ENCODE measurements around the gene LIN52. TPM values are rescaled to one million over a fixed set of nuclear protein-coding genes. Genes with fewer than 3 reads are reported as not detected.

LIN52 gene
- total and polyA plus RNA-seq, 4 donors: 7.1 to 13.7 (median 8.2) TPM

GRCh38 chr14:74042296-74042695 is 42.5 kb upstream of the LIN52 start:
- H3K4me3 ChIP-seq: no peak overlapping the region
- H3K36me3 ChIP-seq (ENCODE audit: control insufficient read depth in 4 of 4, insufficient read depth in 4 of 4, low read length in 4 of 4): peaks cover 0 to 4% (median 0%) of the 10 kb centered on the region in 4 donors
- H3K9ac ChIP-seq (ENCODE audit: insufficient read depth in 1 of 2, low read length in 2 of 2): no peak overlapping the region
- WGBS, 2 donors: 77 to 86% methylated on average over 2 of the region's 2 CpGs
- H3K27ac ChIP-seq (ENCODE audit: low read depth in 1 of 2, low read length in 1 of 2): no peak overlapping the region
- DNase-seq (no peak), ATAC-seq (ENCODE audit: insufficient read depth, low FRiP score) (no peak)
- H3K4me1 ChIP-seq (ENCODE audit: control insufficient read depth in 5 of 5, insufficient read depth in 5 of 5, low read length in 5 of 5): no peaks in the 10 kb centered on the region
- H3K27me3 ChIP-seq (ENCODE audit: control insufficient read depth in 3 of 3, insufficient read depth in 3 of 3, low read length in 2 of 3): no peaks in the 10 kb centered on the region
- no peak for TF ChIP-seq CTCF (IDR thresholded peaks at IDR 0.05; ENCODE audit: control extremely low read depth, extremely low read depth)
- H3K9me3 ChIP-seq (ENCODE audit: control insufficient read depth in 4 of 4, insufficient read depth in 3 of 4, low read length in 3 of 4): no peaks in the 10 kb centered on the region

GRCh38 chr14:74045522-74045921 is 39.2 kb upstream of the LIN52 start:
- no peaks in the 10 kb centered on the region for H3K4me1 ChIP-seq (ENCODE audit: control insufficient read depth in 5 of 5, insufficient read depth in 5 of 5, low read length in 5 of 5)
- DNase-seq: no peak
- H3K27ac ChIP-seq (ENCODE audit: low read depth in 1 of 2, low read length in 1 of 2): no peak overlapping the region
- TF ChIP-seq CTCF (IDR thresholded peaks at IDR 0.05; ENCODE audit: control extremely low read depth, extremely low read depth): no peak
- no peaks in the 10 kb centered on the region for H3K27me3 ChIP-seq (ENCODE audit: control insufficient read depth in 3 of 3, insufficient read depth in 3 of 3, low read length in 2 of 3)
- no peak for ATAC-seq (ENCODE audit: insufficient read depth, low FRiP score)
- no peak overlapping the region for H3K4me3 ChIP-seq
- H3K9me3 ChIP-seq (ENCODE audit: control insufficient read depth in 4 of 4, insufficient read depth in 3 of 4, low read length in 3 of 4): no peaks in the 10 kb centered on the region
- 98 to 99% methylated on average over 4 of the region's 4 CpGs for WGBS, 2 donors
- no peak overlapping the region for H3K9ac ChIP-seq (ENCODE audit: insufficient read depth in 1 of 2, low read length in 2 of 2)
- peaks cover 0 to 7% (median 2%) of the 10 kb centered on the region in 4 donors for H3K36me3 ChIP-seq (ENCODE audit: control insufficient read depth in 4 of 4, insufficient read depth in 4 of 4, low read length in 4 of 4)

DNA sequence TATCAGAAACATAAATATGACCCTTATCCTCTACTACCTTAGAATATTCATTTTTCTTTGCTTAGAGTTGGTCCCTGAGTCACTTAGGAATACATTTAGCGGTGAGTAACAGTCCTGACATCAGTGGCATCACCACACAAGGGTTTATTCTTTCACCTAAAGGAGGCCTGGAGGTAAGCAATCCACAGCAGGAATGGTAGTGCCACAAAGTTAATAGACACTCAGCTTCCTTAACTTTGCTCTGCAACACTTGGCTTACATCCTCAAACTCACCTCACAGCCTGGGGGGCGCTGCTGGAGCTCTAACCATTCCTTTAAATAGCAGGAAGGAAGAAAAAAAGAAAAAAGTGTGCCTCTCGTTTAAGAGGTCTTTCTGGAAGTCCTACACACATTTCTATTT is 36.5 kb upstream of the LIN52 start:
- Histone ChIP-seq H3K4me3 (no peak overlapping the region), H3K9me3 (ENCODE audit: control insufficient read depth in 4 of 4, insufficient read depth in 3 of 4, low read length in 3 of 4) (no peaks in the 10 kb centered on the region), H3K4me1 (ENCODE audit: control insufficient read depth in 5 of 5, insufficient read depth in 5 of 5, low read length in 5 of 5) (no peaks in the 10 kb centered on the region), H3K27ac (ENCODE audit: low read depth in 1 of 2, low read length in 1 of 2) (no peak overlapping the region), H3K27me3 (ENCODE audit: control insufficient read depth in 3 of 3, insufficient read depth in 3 of 3, low read length in 2 of 3) (no peaks in the 10 kb centered on the region), H3K36me3 (ENCODE audit: control insufficient read depth in 4 of 4, insufficient read depth in 4 of 4, low read length in 4 of 4) (peaks cover 0 to 7% (median under 1%) of the 10 kb centered on the region in 4 donors), H3K9ac (ENCODE audit: insufficient read depth in 1 of 2, low read length in 2 of 2) (no peak overlapping the region)
- WGBS, 2 donors: 43 to 57% methylated on average over 3 of the region's 3 CpGs
- DNase-seq (peak in 1 of 3 donors; percentile 14), ATAC-seq (ENCODE audit: insufficient read depth, low FRiP score) (no peak)
- TF ChIP-seq CTCF (IDR thresholded peaks at IDR 0.05; ENCODE audit: control extremely low read depth, extremely low read depth): no peak

DNA sequence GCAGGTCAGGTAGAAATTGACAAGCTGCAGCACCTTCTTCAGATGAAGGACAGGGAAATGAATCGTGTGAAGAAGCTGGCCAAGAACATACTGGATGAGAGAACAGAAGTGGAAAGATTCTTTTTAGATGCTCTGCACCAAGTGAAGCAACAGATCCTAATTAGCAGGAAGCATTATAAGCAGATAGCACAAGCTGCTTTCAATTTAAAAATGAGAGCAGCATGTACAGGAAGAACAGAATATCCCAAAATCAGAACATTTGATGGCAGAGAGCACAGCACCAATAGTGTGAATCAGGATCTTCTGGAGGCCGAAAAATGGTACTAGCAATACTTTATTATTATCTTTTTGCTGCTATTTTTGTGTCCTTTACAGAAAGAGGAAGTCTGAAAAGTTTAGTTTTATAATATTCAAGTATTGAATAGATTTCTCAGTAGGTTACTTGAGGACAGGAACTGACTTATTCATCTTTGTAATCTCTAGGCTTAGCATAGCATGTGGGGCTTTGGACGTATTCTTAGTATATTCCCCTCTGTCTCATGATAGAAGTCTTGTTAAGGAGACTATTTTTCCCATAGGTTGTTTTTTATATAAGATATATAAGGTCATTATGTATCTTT is 34.8 kb upstream of the LIN52 start:
- no peak for ATAC-seq (ENCODE audit: insufficient read depth, low FRiP score)
- Histone ChIP-seq H3K27ac (ENCODE audit: low read depth in 1 of 2, low read length in 1 of 2) (no peak overlapping the region), H3K27me3 (ENCODE audit: control insufficient read depth in 3 of 3, insufficient read depth in 3 of 3, low read length in 2 of 3) (no peaks in the 10 kb centered on the region), H3K9ac (ENCODE audit: insufficient read depth in 1 of 2, low read length in 2 of 2) (no peak overlapping the region), H3K4me3 (no peak overlapping the region), H3K9me3 (ENCODE audit: control insufficient read depth in 4 of 4, insufficient read depth in 3 of 4, low read length in 3 of 4) (no peaks in the 10 kb centered on the region), H3K36me3 (ENCODE audit: control insufficient read depth in 4 of 4, insufficient read depth in 4 of 4, low read length in 4 of 4) (peaks cover 0 to 7% (median under 1%) of the 10 kb centered on the region in 4 donors), H3K4me1 (ENCODE audit: control insufficient read depth in 5 of 5, insufficient read depth in 5 of 5, low read length in 5 of 5) (no peaks in the 10 kb centered on the region)
- no peak for TF ChIP-seq CTCF (IDR thresholded peaks at IDR 0.05; ENCODE audit: control extremely low read depth, extremely low read depth)
- no peak for DNase-seq
- WGBS, 2 donors: 60 to 63% methylated on average over 3 of the region's 3 CpGs
